Measurements from ENCODE around the gene XIAP.

DNA sequence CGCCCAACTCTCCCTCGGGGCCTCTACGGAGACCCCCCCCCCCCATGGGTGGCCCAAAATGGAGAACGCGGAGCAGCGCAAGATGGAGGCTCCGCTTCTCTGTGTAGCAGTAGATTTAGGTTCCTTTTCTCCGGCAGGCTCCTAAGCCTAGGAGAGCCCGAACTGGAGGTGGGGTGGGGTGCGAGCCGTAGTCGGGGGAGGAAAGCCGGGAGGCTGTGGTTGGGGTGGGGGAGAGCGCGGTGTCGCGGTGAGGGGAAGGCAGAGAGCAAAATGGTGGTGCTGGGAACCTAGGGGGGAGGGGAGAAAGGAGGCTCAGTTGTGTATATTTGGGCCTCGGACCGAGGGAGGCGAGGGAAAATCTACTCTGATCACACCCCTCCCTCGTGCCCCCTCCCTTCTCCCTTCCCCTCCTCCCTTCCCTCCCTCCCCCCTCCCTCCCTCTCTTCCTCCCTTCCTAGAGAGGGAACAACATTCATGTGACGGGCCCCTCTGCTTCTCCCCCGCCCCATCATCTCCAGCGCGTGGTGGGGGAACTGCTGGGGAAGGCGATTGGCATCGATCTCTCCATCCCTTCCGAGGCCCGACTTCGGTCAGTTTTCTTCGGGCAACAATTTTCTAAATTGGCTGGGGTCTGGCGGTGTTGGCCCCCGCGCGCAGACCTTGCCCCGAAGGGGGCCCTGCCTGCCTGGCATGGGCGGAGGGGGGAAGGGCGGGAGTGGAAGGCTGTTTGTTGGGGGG lies 101.6 kb downstream of the XIAP start, which contains the start of gene STAG2:
- TF ChIP-seq, protein P1, sequence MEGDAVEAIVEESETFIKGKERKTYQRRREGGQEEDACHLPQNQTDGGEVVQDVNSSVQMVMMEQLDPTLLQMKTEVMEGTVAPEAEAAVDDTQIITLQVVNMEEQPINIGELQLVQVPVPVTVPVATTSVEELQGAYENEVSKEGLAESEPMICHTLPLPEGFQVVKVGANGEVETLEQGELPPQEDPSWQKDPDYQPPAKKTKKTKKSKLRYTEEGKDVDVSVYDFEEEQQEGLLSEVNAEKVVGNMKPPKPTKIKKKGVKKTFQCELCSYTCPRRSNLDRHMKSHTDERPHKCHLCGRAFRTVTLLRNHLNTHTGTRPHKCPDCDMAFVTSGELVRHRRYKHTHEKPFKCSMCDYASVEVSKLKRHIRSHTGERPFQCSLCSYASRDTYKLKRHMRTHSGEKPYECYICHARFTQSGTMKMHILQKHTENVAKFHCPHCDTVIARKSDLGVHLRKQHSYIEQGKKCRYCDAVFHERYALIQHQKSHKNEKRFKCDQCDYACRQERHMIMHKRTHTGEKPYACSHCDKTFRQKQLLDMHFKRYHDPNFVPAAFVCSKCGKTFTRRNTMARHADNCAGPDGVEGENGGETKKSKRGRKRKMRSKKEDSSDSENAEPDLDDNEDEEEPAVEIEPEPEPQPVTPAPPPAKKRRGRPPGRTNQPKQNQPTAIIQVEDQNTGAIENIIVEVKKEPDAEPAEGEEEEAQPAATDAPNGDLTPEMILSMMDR (IDR thresholded peaks at IDR 0.05; ENCODE audit: insufficient read depth, low read depth, low read length) = no peak
- TF ChIP-seq EZH2 (IDR thresholded peaks at IDR 0.05; ENCODE audit: insufficient read depth, low read length) = no peak

Measured in astrocyte (in vitro differentiated cells and primary cell).